ENCODE data around the gene NDUFC1.
"Not testable (repeated sequence)": the region's sequence is repeated elsewhere in the genome, so short reads cannot be mapped to it uniquely, and the experiment has no call there.

The NDUFC1 gene

GRCh38 chr4:139314047-139314800 is 11.9 kb upstream of the NDUFC1 start:
- in situ Hi-C loops (cut with HindIII; ENCODE audit: low sequenced_read_pairs) = no loop called here
- DNase-seq (ENCODE audit: low read depth) = no peak
- no peak overlapping the region for H3K4me3 ChIP-seq (ENCODE audit: low read depth, low read length)

GRCh38 chr4:139313414-139313813 is 11.1 kb upstream of the NDUFC1 start:
- in situ Hi-C loops (cut with HindIII; ENCODE audit: low sequenced_read_pairs); DNase-seq (ENCODE audit: low read depth); H3K4me3 ChIP-seq (ENCODE audit: low read depth, low read length): not testable (repeated sequence)

More at GRCh38 chr4:139314047-139314800, 11.9 kb upstream of the NDUFC1 start:
- no peak for TF ChIP-seq CTCF (IDR thresholded peaks at IDR 0.05; ENCODE audit: low read depth, low read length, missing control alignments)

- in situ Hi-C loops (cut with HindIII; ENCODE audit: low sequenced_read_pairs) = no loop called here
- no peak for TF ChIP-seq CTCF (IDR thresholded peaks at IDR 0.05; ENCODE audit: low read depth, low read length, missing control alignments)
- DNase-seq (ENCODE audit: low read depth) = no peak
- no peak overlapping the region for H3K4me3 ChIP-seq (ENCODE audit: low read depth, low read length)
These were observed 10.5 kb upstream of the NDUFC1 start for GRCh38 chr4:139312552-139313332.

GRCh38 chr4:139311909-139312308 is 9.6 kb upstream of the NDUFC1 start:
- no peak for TF ChIP-seq CTCF (IDR thresholded peaks at IDR 0.05; ENCODE audit: low read depth, low read length, missing control alignments)
- in situ Hi-C loops (cut with HindIII; ENCODE audit: low sequenced_read_pairs) = no loop called here
- no peak overlapping the region for H3K4me3 ChIP-seq (ENCODE audit: low read depth, low read length)
- no peak for DNase-seq (ENCODE audit: low read depth)

- no peak for DNase-seq (ENCODE audit: low read depth)
- in situ Hi-C loops (cut with HindIII; ENCODE audit: low sequenced_read_pairs) = loop anchor here (5.0 kb wide), 1 partner anchor 83 kb away; no protein-coding TSS in a partner anchor
- no peak for TF ChIP-seq CTCF (IDR thresholded peaks at IDR 0.05; ENCODE audit: low read depth, low read length, missing control alignments)
- no peak overlapping the region for H3K4me3 ChIP-seq (ENCODE audit: low read depth, low read length)
These were observed 2.6 kb upstream of the NDUFC1 start for GRCh38 chr4:139304920-139305319.

GRCh38 chr4:139301113-139301820 is 1.0 kb downstream of the NDUFC1 start, which contains the start of gene NAA15:
Gene NAA15 (plus strand): TSS chr4:139301505. CDS start chr4:139301778, 273 bp downstream.
- DNase-seq (ENCODE audit: low read depth) = peak; percentile 94
- TF ChIP-seq CTCF (IDR thresholded peaks at IDR 0.05; ENCODE audit: low read depth, low read length, missing control alignments) = no peak
- peak within 1 kb of the TSS; percentile 69 for H3K4me3 ChIP-seq (ENCODE audit: low read depth, low read length)
- in situ Hi-C loops (cut with HindIII; ENCODE audit: low sequenced_read_pairs) = loop anchor here (5.0 kb wide), 1 partner anchor 79 kb away; no protein-coding TSS in a partner anchor
